Ovary (tissue), 9 donors: ENCODE measurements around the gene BRIP1. TPM values are rescaled to one million over a fixed set of nuclear protein-coding genes. Genes with fewer than 3 reads are reported as not detected.

ENCODE experiments used
- DNase-seq, 5 donors: peaks; one replicate each; pipeline ENCODE4 v3.0.0-alpha.2; 2019 to 2020
- H3K27ac ChIP-seq, 2 donors: fragments of 200-600 bp; one replicate each; pipeline versions ENCODE4 v1.5.1 to v1.8.0; 2019 to 2022
- H3K27me3 ChIP-seq: fragments of 200-600 bp; one replicate; pipeline ENCODE4 v1.8.0; 2022
- H3K36me3 ChIP-seq: fragments of 200-600 bp; sonication (generic); one replicate; pipeline ENCODE4 v1.5.1; 2019
- H3K4me1 ChIP-seq: one replicate; pipeline ENCODE4 v1.8.1; 2013; ENCODE audit warnings: mild to moderate bottlenecking, moderate library complexity; ENCODE audit not compliant: insufficient read depth
- H3K4me3 ChIP-seq: fragments of 200-600 bp; sonication (generic); one replicate; pipeline ENCODE4 v1.5.1; 2017
- H3K9me3 ChIP-seq, 2 donors: fragments of 200-600 bp in 1 of 2; sonication (generic) in 1 of 2; one replicate each; pipeline versions ENCODE4 v1.5.1 to v1.8.1; 2013 to 2019; ENCODE audit warnings: mild to moderate bottlenecking in 1 of 2, moderate library complexity in 1 of 2
- CTCF ChIP-seq, 3 donors: fragments of 450-650 bp in 2 of 3; fragments of 200-600 bp in 1 of 3; IDR thresholded peaks; one replicate each; pipeline versions ENCODE4 v1.5.1 to v1.8.0; 2016 to 2022; ENCODE audit warnings: antibody characterized with exemption in 3 of 3, mild to moderate bottlenecking in 1 of 3
- EP300 ChIP-seq: sonication (generic); formaldehyde crosslinking; IDR thresholded peaks from one replicate; pipeline ENCODE4 v1.6.1; 2017; ENCODE audit warnings: antibody characterized with exemption
- POLR2A ChIP-seq: fragments of 450-650 bp; IDR thresholded peaks from one replicate; pipeline ENCODE4 v1.6.1; 2017; ENCODE audit warnings: antibody characterized with exemption, mild to moderate bottlenecking, moderate library complexity
- WGBS, 3 donors: extraction: QIAGEN DNeasy Blood & Tissue Kit in 1 of 3; methylation state at CpG; one replicate each; pipeline versions ENCODE4 v1.1.5 to v1.1.7; 2013 to 2017; 5-methylcytosine and 5-hydroxymethylcytosine counted together
- intact Hi-C, 4 donors: fragments of 100-400 bp; cut with DNase I; formaldehyde crosslinking; loops; one replicate each; pipeline versions ENCODE4 v1.11.0 to v1.15.1; 2022 to 2023
- polyA plus RNA-seq, 2 donors: library from polyadenylated mRNA; stranded (reverse); fragments of 200-250 nt in 1 of 2; fragments of 350-450 nt in 1 of 2; fragmentation: Illumina TruSeq in 1 of 2; extraction: RNeasy Lipid Tissue Mini Kit (QIAGEN cat#74804) in 1 of 2; gene quantifications; one replicate each; pipeline ENCODE4 v1.2.3, GENCODE V29; 2013 to 2014
- total RNA-seq, 7 donors: library from RNA; depleted of rRNA in 2 of 7; stranded (reverse); fragments of >200 nt in 2 of 7; fragmentation: NEBNext Ultra II Directional in 3 of 7; extraction: Animal tissue kit (Norgen Biotek cat#: 25700) in 3 of 7; gene quantifications; one replicate each; pipeline versions ENCODE4 v1.1.0 to v1.2.4, GENCODE V29; 2016 to 2023
- donor health status: DM: no; HTN: no; CAD: no; lungs with moderate emphysema.
- donor health status: DM: no; HTN: no; CAD: no.
- donor health status: Bipolar disorder and iron deficiency.
- donor health status: DM: yes; HTN: yes; CAD: no.
- donor health status: DM: no; HTN: no; CAD: no.
- donor health status: DM: yes; HTN: yes; CAD: no.

The BRIP1 gene
- total and polyA plus RNA-seq, 9 donors = 0.11 to 2.3 (median 1.1) TPM

DNA sequence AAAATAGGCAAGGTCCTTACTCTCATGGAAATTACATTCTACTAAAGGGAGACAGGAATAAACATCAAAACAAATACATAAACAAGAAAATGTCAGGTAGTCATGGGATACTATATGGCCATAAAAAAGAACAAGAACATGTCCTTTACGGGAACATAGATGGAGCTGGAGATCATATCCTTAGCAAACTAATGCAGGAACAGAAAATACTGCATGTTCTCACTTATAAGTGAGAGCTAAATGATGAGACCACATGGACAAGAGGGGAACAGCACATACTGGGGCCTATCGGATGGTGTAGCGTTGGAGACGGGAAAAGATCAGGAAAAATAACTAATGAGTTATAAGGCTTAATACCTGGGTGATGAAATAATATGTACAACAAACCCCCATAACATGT lies 69.1 kb downstream of the BRIP1 start:
- Histone ChIP-seq H3K4me3 (no peak overlapping the region), H3K9me3 (no peaks in the 10 kb centered on the region), H3K4me1 (no peaks in the 10 kb centered on the region), H3K27ac (no peak overlapping the region), H3K27me3 (no peaks in the 10 kb centered on the region), H3K36me3 (no peaks in the 10 kb centered on the region)
- no peak for TF ChIP-seq CTCF (IDR thresholded peaks at IDR 0.05)
- no peak for TF ChIP-seq POLR2A
- no peak for TF ChIP-seq EP300
- WGBS, 3 donors = 97 to 99% (median 98%) methylated on average over 4 of the region's 4 CpGs
- DNase-seq = no peak
- intact Hi-C loops = no loop called here

- Histone ChIP-seq H3K27ac (no peak overlapping the region), H3K4me3 (no peak overlapping the region), H3K4me1 (no peaks in the 10 kb centered on the region), H3K9me3 (no peaks in the 10 kb centered on the region), H3K36me3 (no peaks in the 10 kb centered on the region), H3K27me3 (no peaks in the 10 kb centered on the region)
- whole genome bisulfite sequencing, 3 donors = 95 to 96% (median 95%) methylated on average over 3 of the region's 3 CpGs
- no peak for DNase-seq
- intact Hi-C loops = no loop called here
- TF ChIP-seq EP300 (no peak), CTCF (IDR thresholded peaks at IDR 0.05) (no peak), POLR2A (no peak)
Observed at GRCh38 chr17:61793565-61793964, 69.8 kb downstream of the BRIP1 start.

- intact Hi-C loops = no loop called here
- H3K4me1 ChIP-seq = no peaks in the 10 kb centered on the region
- TF ChIP-seq POLR2A (no peak), CTCF (IDR thresholded peaks at IDR 0.05) (no peak), EP300 (no peak)
- no peaks in the 10 kb centered on the region for H3K36me3 ChIP-seq
- H3K27ac ChIP-seq = no peak overlapping the region
- no peaks in the 10 kb centered on the region for H3K9me3 ChIP-seq
- no peak for DNase-seq
- no peaks in the 10 kb centered on the region for H3K27me3 ChIP-seq
- no peak overlapping the region for H3K4me3 ChIP-seq
Observed at GRCh38 chr17:61789872-61790271, 73.5 kb downstream of the BRIP1 start.

DNA sequence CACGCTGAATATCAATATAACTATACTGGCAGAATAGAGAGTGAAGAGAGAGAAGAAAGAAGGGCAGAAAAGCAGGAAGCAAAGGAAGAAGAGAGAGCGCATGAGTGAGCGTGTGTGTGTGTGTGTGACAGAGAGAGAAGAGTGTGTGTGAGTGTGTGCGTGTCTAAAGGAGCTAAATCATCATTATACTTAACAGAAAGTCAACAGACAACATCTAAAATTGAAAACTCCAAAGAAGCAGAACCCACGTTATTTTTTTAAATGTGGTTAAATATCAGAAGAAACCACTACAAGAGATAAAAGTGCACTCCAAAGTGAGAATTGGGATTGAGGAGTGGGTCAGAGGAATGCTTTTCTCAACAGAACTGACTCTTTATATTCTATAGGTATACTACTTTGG lies 77.2 kb downstream of the BRIP1 start:
- Histone ChIP-seq H3K27ac (no peak overlapping the region), H3K4me1 (no peaks in the 10 kb centered on the region), H3K36me3 (no peaks in the 10 kb centered on the region), H3K9me3 (no peaks in the 10 kb centered on the region), H3K27me3 (no peaks in the 10 kb centered on the region), H3K4me3 (no peak overlapping the region)
- DNase-seq = no peak
- TF ChIP-seq EP300 (no peak), POLR2A (no peak), CTCF (IDR thresholded peaks at IDR 0.05) (no peak)
- intact Hi-C loops = no loop called here
- 89 to 95% (median 90%) methylated on average over 5 of the region's 5 CpGs for WGBS, 3 donors

- TF ChIP-seq POLR2A (no peak), EP300 (no peak), CTCF (IDR thresholded peaks at IDR 0.05) (no peak)
- 94 to 96% (median 95%) methylated on average over 4 of the region's 4 CpGs for WGBS, 3 donors
Observed at GRCh38 chr17:61784510-61784909, 78.8 kb downstream of the BRIP1 start.

More at GRCh38 chr17:61784510-61784909, 78.8 kb downstream of the BRIP1 start:
- no peaks in the 10 kb centered on the region for H3K4me1 ChIP-seq
- no peak overlapping the region for H3K27ac ChIP-seq
- intact Hi-C loops = no loop called here
- H3K9me3 ChIP-seq = no peaks in the 10 kb centered on the region
- no peak for DNase-seq
- H3K4me3 ChIP-seq = no peak overlapping the region
- H3K27me3 ChIP-seq = no peaks in the 10 kb centered on the region
- H3K36me3 ChIP-seq = no peaks in the 10 kb centered on the region
